Liver (tissue), 9 donors: Measurements from ENCODE around the gene TIAM2. TPM values are rescaled to one million over a fixed set of nuclear protein-coding genes. Genes with fewer than 3 reads are reported as not detected.
"Not testable (repeated sequence)": the region's sequence is repeated elsewhere in the genome, so short reads cannot be mapped to it uniquely, and the experiment has no call there.

Experiments
- DNase-seq: peaks from one replicate; pipeline ENCODE4 v3.0.0-alpha.2; 2017; ENCODE audit warnings: low spot score
- H3K27ac ChIP-seq, 2 donors: one replicate each; pipeline ENCODE4 v1.7.0; 2013; ENCODE audit warnings: inconsistent platforms in 2 of 2, low read length in 2 of 2, control low read depth in 1 of 2, low read depth in 1 of 2, mild to moderate bottlenecking in 1 of 2
- H3K27me3 ChIP-seq, 4 donors: one replicate each; pipeline versions ENCODE4 v1.6.1 to v1.7.0; 2013; ENCODE audit warnings: low read length in 3 of 4, inconsistent platforms in 1 of 4, mild to moderate bottlenecking in 1 of 4, moderate library complexity in 1 of 4; ENCODE audit not compliant: control insufficient read depth in 4 of 4, insufficient read depth in 4 of 4
- H3K36me3 ChIP-seq, 4 donors: one replicate each; pipeline versions ENCODE4 v1.6.1 to v1.7.0; 2013; ENCODE audit warnings: low read length in 3 of 4, mild to moderate bottlenecking in 3 of 4, low read depth in 1 of 4, moderate library complexity in 1 of 4; ENCODE audit not compliant: control insufficient read depth in 4 of 4, insufficient read depth in 3 of 4
- H3K4me1 ChIP-seq, 4 donors: one replicate each; pipeline versions ENCODE4 v1.6.1 to v1.7.0; 2013; ENCODE audit warnings: low read length in 3 of 4, mild to moderate bottlenecking in 3 of 4, moderate library complexity in 1 of 4; ENCODE audit not compliant: control insufficient read depth in 4 of 4, insufficient read depth in 4 of 4
- H3K4me3 ChIP-seq, 3 donors: one replicate each; pipeline versions ENCODE4 v1.6.1 to v1.7.0; 2013; ENCODE audit warnings: low read length in 3 of 3, control low read depth in 1 of 3, low read depth in 1 of 3, mild to moderate bottlenecking in 1 of 3
- H3K9ac ChIP-seq, 2 donors: one replicate each; pipeline ENCODE4 v1.7.0; 2013; ENCODE audit warnings: low read length in 2 of 2, mild to moderate bottlenecking in 2 of 2, moderate library complexity in 2 of 2, control low read depth in 1 of 2, low read depth in 1 of 2
- H3K9me3 ChIP-seq, 4 donors: one replicate each; pipeline versions ENCODE4 v1.6.1 to v1.7.0; 2013; ENCODE audit warnings: low read length in 3 of 4; ENCODE audit not compliant: control insufficient read depth in 4 of 4
- FOXA1 ChIP-seq: IDR thresholded peaks from 2 replicates; pipeline ENCODE4 v1.6.1; 2016; ENCODE audit warnings: antibody characterized with exemption
- FOXA2 ChIP-seq: IDR thresholded peaks from 2 replicates; pipeline ENCODE4 v1.6.1; 2016; ENCODE audit warnings: antibody characterized with exemption
- GABPA ChIP-seq, 2 donors: IDR thresholded peaks in 1 of 2; conservative IDR thresholded peaks in 1 of 2; 2 replicates each; pipeline ENCODE4 v1.6.1; 2016; ENCODE audit warnings: antibody characterized with exemption in 2 of 2, mild to moderate bottlenecking in 1 of 2, moderate library complexity in 1 of 2
- HNF4A ChIP-seq, 2 donors: conservative IDR thresholded peaks; 2 replicates each; pipeline ENCODE4 v1.6.1; 2016; ENCODE audit warnings: antibody characterized with exemption in 2 of 2, mild to moderate bottlenecking in 2 of 2
- HNF4G ChIP-seq: IDR thresholded peaks from 2 replicates; pipeline ENCODE4 v1.6.1; 2016; ENCODE audit warnings: antibody characterized with exemption
- JUND ChIP-seq, 2 donors: IDR thresholded peaks; 2 replicates each; pipeline ENCODE4 v1.6.1; 2016; ENCODE audit warnings: antibody characterized with exemption in 2 of 2
- NR2F2 ChIP-seq: IDR thresholded peaks from 2 replicates; pipeline ENCODE4 v1.6.1; 2016; ENCODE audit warnings: antibody characterized with exemption
- RAD21 ChIP-seq, 2 donors: IDR thresholded peaks; 2 replicates each; pipeline ENCODE4 v1.6.1; 2016; ENCODE audit warnings: antibody characterized with exemption in 2 of 2, mild to moderate bottlenecking in 2 of 2
- RXRA ChIP-seq, 2 donors: IDR thresholded peaks; 2 replicates each; pipeline ENCODE4 v1.6.1; 2017 to 2018; ENCODE audit warnings: antibody characterized with exemption in 2 of 2, mild to moderate bottlenecking in 1 of 2
- SP1 ChIP-seq: IDR thresholded peaks from 2 replicates; pipeline ENCODE4 v1.6.1; 2018; ENCODE audit warnings: antibody characterized with exemption, mild to moderate bottlenecking
- TAF1 ChIP-seq: conservative IDR thresholded peaks from 2 replicates; pipeline ENCODE4 v1.6.1; 2016; ENCODE audit warnings: antibody characterized with exemption, mild to moderate bottlenecking
- YY1 ChIP-seq: IDR thresholded peaks from 2 replicates; pipeline ENCODE4 v1.6.1; 2016; ENCODE audit warnings: antibody characterized with exemption, mild to moderate bottlenecking
- WGBS: extraction: QIAGEN DNeasy Blood & Tissue Kit; methylation state at CpG from one replicate; pipeline ENCODE4 v1.1.7; 2013; 5-methylcytosine and 5-hydroxymethylcytosine counted together
- polyA plus RNA-seq, 2 donors: library from polyadenylated mRNA; stranded (reverse) in 1 of 2; unstranded in 1 of 2; fragments of 200-250 nt in 1 of 2; fragments of >200 nt in 1 of 2; fragmentation: Nextera tagmentation in 1 of 2; extraction: Ambion mirVana in 1 of 2; gene quantifications; one replicate each; pipeline versions ENCODE4 v1.2.1 to v1.2.3, GENCODE V29; 2013 to 2015
- total RNA-seq, 2 donors: library from RNA; depleted of rRNA; stranded (reverse); fragments of >200 nt; gene quantifications; one replicate each; pipeline ENCODE4 v1.2.3, GENCODE V29; 2014
- TF ChIP-seq, protein P1 (sequence below): IDR thresholded peaks from 2 replicates; pipeline ENCODE4 v1.6.1; 2016; ENCODE audit warnings: antibody characterized with exemption, mild to moderate bottlenecking
- TF ChIP-seq, protein P2 (sequence below): IDR thresholded peaks from 2 replicates; pipeline ENCODE4 v1.6.1; 2016; ENCODE audit warnings: antibody characterized with exemption
- TF ChIP-seq, protein P3 (sequence below): IDR thresholded peaks from 2 replicates; pipeline ENCODE4 v1.6.1; 2016; ENCODE audit warnings: antibody characterized with exemption
- TF ChIP-seq, protein P4 (sequence below): IDR thresholded peaks from 2 replicates; pipeline ENCODE4 v1.6.1; 2016; ENCODE audit warnings: antibody characterized with exemption
- donor health status: healthy.
- donor health status: healthy.
- donor health status: healthy.
- donor health status: healthy.
- donor health status: healthy.

Gene TIAM2
- total and polyA plus RNA-seq, 4 donors = 0.62 to 3.7 (median 2.4) TPM

DNA sequence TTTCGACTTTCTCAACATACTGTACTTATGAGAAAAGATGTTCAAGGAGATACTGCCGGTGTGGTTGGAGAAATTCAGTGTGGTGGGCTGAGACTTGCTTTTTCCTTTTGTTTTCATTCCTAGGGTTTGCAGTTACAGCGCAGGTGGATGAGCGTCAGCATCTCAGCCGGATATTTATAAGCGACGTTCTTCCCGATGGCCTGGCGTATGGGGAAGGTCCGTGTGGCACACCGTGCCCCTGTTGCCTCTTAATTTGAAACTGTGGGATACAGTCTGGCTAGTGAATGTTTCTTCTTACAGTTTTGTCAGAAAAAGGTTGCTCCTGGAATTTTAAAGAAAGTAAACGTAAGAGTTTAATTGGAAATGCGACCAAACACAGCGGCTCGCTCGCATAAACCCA is 187.0 kb downstream of the TIAM2 start:
- H3K4me1 ChIP-seq = no peaks in the 10 kb centered on the region
- H3K4me3 ChIP-seq = no peak overlapping the region
- H3K27ac ChIP-seq = no peak overlapping the region
- H3K27me3 ChIP-seq = no peaks in the 10 kb centered on the region
- WGBS = 89% methylated on average over 16 of the region's 16 CpGs
- no peaks in the 10 kb centered on the region for H3K9me3 ChIP-seq
- DNase-seq = no peak
- no peak for TF ChIP-seq GABPA (IDR thresholded peaks at IDR 0.05 in 1 of 2, conservative IDR thresholded peaks at IDR 0.05 in 1 of 2)
- no peak for TF ChIP-seq HNF4G
- TF ChIP-seq, protein P1, sequence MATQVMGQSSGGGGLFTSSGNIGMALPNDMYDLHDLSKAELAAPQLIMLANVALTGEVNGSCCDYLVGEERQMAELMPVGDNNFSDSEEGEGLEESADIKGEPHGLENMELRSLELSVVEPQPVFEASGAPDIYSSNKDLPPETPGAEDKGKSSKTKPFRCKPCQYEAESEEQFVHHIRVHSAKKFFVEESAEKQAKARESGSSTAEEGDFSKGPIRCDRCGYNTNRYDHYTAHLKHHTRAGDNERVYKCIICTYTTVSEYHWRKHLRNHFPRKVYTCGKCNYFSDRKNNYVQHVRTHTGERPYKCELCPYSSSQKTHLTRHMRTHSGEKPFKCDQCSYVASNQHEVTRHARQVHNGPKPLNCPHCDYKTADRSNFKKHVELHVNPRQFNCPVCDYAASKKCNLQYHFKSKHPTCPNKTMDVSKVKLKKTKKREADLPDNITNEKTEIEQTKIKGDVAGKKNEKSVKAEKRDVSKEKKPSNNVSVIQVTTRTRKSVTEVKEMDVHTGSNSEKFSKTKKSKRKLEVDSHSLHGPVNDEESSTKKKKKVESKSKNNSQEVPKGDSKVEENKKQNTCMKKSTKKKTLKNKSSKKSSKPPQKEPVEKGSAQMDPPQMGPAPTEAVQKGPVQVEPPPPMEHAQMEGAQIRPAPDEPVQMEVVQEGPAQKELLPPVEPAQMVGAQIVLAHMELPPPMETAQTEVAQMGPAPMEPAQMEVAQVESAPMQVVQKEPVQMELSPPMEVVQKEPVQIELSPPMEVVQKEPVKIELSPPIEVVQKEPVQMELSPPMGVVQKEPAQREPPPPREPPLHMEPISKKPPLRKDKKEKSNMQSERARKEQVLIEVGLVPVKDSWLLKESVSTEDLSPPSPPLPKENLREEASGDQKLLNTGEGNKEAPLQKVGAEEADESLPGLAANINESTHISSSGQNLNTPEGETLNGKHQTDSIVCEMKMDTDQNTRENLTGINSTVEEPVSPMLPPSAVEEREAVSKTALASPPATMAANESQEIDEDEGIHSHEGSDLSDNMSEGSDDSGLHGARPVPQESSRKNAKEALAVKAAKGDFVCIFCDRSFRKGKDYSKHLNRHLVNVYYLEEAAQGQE = no peak
- no peak for TF ChIP-seq YY1
- no peak for TF ChIP-seq TAF1
- TF ChIP-seq HNF4A (conservative IDR thresholded peaks at IDR 0.05) = no peak
- no peak for TF ChIP-seq FOXA1
- no peak for TF ChIP-seq FOXA2
- TF ChIP-seq JUND (IDR thresholded peaks at IDR 0.05) = no peak
- TF ChIP-seq, protein P2, sequence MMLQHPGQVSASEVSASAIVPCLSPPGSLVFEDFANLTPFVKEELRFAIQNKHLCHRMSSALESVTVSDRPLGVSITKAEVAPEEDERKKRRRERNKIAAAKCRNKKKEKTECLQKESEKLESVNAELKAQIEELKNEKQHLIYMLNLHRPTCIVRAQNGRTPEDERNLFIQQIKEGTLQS = no peak
- no peak for TF ChIP-seq SP1
- TF ChIP-seq RXRA (IDR thresholded peaks at IDR 0.05) = no peak
- no peak overlapping the region for H3K9ac ChIP-seq
- H3K36me3 ChIP-seq = no peaks in the 10 kb centered on the region

DNA sequence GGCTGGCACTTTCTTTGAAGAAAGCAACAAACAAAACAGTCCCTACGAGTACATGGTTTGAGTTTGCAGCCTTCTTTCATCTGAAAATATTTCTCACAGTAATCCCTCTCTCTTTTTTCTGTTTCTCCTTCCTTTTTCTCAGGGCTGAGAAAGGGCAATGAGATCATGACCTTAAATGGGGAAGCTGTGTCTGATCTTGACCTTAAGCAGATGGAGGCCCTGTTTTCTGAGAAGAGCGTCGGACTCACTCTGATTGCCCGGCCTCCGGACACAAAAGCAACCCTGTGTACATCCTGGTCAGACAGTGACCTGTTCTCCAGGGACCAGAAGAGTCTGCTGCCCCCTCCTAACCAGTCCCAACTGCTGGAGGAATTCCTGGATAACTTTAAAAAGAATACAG is 188.0 kb downstream of the TIAM2 start:
- H3K9me3 ChIP-seq = no peaks in the 10 kb centered on the region

DNA sequence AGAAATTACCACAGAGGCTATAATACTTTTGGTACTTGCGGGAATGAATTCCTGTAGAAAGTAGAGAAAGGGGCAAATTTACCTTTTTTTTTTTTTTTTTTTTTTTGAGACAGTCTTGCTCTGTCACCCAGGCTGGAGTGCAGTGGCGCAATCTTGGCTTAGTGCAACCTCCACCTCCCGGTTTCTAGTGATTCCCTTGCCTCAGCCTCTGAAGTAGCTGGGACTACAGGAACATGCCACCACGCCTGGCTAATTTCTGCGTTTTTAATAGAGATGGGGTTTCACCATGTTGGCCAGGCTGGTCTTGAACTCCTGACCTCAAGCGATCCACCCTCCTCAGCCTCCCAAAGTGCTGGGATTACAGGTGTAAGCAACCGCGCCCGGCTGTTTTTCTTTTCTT is 189.9 kb downstream of the TIAM2 start:
- not testable (repeated sequence) for H3K27me3 ChIP-seq, H3K9me3 ChIP-seq, H3K27ac ChIP-seq, H3K9ac ChIP-seq, DNase-seq, H3K36me3 ChIP-seq, H3K4me3 ChIP-seq, H3K4me1 ChIP-seq
- 90% methylated on average over 9 of the region's 9 CpGs for WGBS

More for the DNA sequence above, 188.0 kb downstream of the TIAM2 start:
- 76% methylated on average over 5 of the region's 5 CpGs for WGBS
- H3K9ac ChIP-seq = no peak overlapping the region
- no peak for DNase-seq
- no peak overlapping the region for H3K4me3 ChIP-seq
- H3K27me3 ChIP-seq = no peaks in the 10 kb centered on the region
- no peaks in the 10 kb centered on the region for H3K4me1 ChIP-seq
- H3K36me3 ChIP-seq = no peaks in the 10 kb centered on the region
- H3K27ac ChIP-seq = no peak overlapping the region
- no peak for TF ChIP-seq YY1
- TF ChIP-seq HNF4A (conservative IDR thresholded peaks at IDR 0.05) = no peak
- TF ChIP-seq, protein P1 = no peak
- TF ChIP-seq RAD21 (IDR thresholded peaks at IDR 0.05) = no peak
- TF ChIP-seq GABPA (IDR thresholded peaks at IDR 0.05 in 1 of 2, conservative IDR thresholded peaks at IDR 0.05 in 1 of 2) = no peak
- no peak for TF ChIP-seq HNF4G
- TF ChIP-seq NR2F2 = no peak
- no peak for TF ChIP-seq FOXA2
- TF ChIP-seq, protein P3, sequence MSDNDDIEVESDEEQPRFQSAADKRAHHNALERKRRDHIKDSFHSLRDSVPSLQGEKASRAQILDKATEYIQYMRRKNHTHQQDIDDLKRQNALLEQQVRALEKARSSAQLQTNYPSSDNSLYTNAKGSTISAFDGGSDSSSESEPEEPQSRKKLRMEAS = no peak
- no peak for TF ChIP-seq SP1
- TF ChIP-seq, protein P4, sequence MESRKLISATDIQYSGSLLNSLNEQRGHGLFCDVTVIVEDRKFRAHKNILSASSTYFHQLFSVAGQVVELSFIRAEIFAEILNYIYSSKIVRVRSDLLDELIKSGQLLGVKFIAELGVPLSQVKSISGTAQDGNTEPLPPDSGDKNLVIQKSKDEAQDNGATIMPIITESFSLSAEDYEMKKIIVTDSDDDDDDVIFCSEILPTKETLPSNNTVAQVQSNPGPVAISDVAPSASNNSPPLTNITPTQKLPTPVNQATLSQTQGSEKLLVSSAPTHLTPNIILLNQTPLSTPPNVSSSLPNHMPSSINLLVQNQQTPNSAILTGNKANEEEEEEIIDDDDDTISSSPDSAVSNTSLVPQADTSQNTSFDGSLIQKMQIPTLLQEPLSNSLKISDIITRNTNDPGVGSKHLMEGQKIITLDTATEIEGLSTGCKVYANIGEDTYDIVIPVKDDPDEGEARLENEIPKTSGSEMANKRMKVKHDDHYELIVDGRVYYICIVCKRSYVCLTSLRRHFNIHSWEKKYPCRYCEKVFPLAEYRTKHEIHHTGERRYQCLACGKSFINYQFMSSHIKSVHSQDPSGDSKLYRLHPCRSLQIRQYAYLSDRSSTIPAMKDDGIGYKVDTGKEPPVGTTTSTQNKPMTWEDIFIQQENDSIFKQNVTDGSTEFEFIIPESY = no peak
- TF ChIP-seq FOXA1 = no peak
- no peak for TF ChIP-seq RXRA (IDR thresholded peaks at IDR 0.05)
